SKM-1 (cell line): ENCODE results near the gene TANGO2.

ENCODE experiments used
- DNase-seq: peaks from one replicate; lab custom pipeline; 2025; ENCODE audit not compliant: unreplicated experiment; lab: John Stamatoyannopoulos, UW

Gene TANGO2

DNA sequence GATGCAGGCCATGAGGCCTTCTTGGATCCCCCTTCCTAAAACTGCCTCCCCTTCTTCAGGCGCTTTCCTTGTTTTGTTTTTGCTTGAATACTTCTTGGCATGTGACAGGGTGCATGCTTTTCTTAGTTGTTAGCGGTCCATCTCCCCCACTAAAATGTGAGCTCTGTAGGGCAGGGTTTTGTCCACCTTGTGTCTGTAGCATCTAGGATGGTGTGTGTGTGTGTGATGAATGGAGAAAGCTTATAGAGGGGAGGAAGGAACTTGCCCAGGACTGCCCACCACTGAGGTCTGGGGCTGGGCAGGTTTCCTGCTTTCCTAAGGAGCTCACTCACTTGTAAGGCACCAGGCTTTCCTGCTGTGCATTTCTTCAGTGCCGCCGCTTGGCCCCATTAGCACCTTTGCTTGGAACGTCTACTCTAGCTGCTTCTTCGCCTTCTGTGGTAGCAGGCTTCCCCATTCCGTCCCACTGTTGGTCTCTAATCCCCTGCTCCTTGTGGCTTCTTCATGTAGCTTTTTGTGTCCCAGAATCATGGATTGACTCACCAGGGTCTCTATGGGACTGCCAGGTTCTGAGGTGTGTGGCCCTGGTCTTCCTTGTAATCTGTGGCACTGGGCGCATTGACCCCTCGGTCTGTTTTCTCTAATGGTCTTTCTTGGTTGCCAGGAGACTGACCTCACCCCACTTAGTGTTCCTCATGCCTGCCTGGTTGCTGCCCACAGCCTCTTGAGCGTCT lies 62.4 kb downstream of the TANGO2 start:
- no peak for DNase-seq

DNA sequence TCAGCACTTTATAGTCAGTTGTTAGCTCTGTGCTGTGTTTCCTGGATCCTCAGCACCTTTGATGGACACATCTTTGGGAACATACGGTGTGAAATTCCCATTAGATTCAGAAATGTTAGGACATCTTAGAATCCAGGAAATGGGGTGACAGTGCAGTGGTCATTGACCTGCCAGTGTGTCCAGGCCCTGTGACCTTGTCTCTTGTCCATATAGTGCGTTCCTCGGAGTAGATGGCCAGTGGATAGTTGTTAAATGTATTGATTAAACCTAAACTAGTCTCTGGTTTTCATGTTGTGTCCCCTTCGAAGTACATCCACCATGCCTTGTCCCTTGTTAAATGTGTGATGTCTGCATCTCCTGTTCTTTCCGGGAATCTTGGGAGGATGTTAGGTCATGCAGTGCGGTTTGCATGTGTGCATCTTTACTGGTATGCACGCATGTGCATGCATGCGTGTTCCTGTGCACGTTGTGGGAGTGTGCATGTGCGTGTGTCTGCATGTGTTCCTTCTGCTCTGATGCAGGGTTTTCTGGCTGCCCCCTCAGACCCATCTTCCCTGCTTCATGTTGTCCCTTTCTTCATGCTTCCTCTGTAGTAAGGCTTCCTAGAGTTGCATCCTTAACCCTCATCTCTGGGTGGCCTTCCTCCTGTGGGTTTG lies 63.1 kb downstream of the TANGO2 start:
- DNase-seq = no peak

DNA sequence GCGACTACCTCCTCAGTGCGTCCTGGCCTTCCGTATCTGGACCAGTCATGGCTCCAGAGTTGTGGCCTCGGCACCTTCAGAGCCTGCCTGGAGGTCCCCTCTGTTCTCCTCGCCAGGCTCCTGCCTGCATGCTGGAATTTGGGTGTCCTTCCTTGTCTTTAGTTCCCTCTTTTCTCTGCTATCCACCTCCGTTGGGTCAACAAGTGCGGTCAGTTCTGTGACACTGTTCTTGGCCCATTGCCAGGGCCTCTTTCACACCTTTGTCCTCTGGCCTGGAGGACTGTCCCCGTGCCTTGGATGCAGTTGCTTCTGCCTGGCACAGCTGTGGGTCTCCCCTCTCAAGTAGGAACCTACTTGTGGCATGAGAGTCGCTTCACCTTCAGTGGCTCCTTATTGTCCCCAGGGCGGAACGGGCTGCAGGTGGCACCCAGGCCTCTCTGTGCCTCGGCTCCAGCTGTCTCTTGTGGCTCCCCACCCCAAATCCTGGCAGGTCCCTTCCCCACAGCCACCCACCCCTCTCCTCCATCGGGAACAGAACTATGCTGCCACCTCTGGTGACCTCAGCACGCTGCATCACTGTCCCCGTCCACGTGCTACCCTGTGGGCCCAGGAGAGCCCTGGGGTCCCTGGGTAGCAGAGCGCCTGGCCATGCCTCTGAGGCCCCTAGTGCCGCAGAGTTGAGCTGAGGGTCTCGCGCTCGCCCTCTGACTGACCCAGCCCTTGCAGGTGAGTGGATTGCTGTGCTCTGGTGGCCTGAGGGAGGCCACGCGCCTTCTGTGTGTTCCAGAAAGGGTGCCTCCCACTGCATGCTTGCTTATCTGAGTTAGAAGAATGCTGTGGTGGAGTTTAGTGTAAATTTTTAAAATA lies 63.9 kb downstream of the TANGO2 start:
- DNase-seq = no peak

DNA sequence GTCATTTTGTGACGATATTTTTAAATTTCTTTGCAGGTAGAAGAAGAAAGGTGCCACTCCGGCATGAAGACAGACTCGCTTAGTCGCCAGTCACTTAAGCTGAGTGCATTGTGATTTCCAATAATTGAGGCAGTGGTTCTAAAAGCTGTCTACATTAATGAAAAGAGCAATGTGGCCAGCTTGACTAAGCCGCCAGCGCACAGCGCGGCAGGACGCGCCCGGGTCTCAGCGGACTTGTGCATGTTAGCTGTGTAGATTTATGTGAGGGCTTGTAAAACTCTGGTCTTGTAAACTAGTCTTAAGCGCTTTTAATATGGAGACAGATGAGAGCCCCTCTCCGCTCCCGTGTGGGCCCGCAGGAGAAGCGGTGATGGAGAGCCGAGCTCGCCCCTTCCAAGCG lies 64.7 kb downstream of the TANGO2 start:
- no peak for DNase-seq

DNA sequence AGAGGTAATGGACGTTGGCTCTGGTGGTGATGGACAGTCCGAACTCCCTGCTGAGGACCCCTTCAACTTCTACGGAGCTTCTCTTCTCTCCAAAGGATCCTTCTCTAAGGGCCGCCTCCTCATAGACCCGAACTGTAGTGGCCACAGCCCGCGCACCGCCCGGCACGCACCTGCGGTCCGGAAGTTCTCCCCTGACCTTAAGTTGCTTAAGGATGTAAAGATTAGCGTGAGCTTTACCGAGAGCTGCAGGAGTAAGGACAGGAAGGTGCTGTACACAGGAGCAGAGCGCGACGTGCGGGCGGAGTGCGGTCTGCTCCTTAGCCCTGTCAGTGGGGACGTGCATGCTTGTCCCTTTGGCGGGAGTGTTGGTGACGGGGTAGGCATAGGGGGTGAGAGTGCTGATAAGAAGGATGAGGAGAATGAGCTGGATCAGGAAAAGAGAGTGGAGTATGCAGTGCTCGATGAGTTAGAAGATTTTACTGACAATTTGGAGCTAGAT lies 65.2 kb downstream of the TANGO2 start:
- no peak for DNase-seq

DNA sequence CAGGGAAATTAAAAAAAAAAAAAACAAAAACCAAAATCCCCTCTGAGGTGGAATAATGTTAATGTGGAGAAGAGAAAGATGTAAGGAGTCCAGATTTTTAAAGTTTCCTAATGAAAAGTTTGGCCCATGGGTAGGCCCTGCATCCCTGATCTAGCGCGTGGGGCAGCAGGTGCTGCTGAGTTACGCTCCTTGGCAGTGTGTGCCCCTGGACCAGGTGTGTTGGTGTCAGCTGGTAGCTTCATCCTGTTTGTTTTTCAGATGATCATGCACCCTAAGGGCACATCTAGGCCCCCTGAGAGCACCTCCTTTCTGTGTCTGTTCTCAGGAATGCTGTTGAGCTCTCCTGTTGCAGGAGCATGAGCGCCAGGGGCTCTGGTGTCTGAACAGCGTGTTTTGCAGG lies 65.9 kb downstream of the TANGO2 start:
- no peak for DNase-seq

DNA sequence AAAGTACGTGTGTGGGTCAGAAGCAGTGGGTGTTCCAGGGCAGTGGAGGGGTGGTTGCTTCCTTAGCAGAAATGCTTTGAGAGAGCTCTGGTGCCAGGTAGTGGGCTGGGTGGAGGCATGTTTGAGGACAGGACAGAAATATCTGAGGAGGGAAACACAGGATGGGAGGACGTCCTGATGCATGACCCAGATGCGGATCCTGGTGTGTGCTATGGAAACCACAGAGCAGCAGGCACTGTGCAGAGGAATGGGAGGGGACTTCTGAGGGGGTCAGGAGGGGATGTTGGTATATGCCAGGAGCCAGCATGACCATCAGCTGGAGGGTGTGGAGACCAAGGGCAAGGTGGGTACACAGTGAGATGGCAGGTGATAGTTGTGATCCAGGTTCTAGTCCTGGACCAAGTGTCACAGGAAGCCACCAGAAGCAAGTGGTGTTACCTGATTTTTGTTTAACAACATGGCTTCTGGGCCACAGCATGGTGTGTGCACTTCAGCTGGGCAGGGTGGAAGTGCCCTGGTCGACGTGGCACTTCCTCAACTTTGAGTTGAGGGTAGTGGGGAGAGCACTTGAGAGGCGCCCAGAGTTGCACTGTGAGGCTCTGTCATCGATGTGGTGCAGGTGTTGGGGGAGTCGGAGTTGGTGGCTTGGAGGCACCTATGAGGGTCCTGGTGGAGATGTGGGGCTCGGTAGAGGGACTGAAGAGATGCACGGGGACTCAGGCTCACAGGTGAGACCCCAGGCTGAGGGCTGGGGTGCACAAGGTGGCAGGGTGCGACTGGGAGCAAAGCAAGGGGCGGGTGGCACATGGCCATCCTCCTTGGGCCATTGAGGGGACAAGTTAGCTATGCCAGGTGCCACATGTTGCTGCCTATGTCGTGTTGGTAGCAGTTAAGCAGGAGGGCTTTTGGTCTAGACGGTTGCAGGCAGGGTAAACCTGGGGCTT lies 66.7 kb downstream of the TANGO2 start:
- DNase-seq = no peak

DNA sequence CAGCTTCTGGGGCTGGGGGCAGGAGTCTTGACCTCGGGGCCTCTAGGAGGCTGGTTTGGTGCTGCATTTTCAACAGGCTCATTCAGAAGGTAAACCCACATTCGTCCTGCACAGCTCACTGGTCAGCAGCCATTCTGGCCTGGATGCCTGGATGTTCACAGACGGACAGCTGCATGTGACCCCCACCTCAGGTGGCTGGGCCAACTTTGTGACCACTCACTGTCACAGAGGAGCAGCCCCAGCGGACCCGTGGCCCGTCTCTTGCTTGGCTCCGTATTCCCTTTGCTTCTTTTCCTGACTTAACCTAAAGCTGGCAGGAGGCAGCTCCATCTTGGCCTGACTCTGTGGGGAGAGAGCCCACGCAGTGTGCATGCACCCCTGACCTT lies 67.3 kb downstream of the TANGO2 start:
- no peak for DNase-seq

DNA sequence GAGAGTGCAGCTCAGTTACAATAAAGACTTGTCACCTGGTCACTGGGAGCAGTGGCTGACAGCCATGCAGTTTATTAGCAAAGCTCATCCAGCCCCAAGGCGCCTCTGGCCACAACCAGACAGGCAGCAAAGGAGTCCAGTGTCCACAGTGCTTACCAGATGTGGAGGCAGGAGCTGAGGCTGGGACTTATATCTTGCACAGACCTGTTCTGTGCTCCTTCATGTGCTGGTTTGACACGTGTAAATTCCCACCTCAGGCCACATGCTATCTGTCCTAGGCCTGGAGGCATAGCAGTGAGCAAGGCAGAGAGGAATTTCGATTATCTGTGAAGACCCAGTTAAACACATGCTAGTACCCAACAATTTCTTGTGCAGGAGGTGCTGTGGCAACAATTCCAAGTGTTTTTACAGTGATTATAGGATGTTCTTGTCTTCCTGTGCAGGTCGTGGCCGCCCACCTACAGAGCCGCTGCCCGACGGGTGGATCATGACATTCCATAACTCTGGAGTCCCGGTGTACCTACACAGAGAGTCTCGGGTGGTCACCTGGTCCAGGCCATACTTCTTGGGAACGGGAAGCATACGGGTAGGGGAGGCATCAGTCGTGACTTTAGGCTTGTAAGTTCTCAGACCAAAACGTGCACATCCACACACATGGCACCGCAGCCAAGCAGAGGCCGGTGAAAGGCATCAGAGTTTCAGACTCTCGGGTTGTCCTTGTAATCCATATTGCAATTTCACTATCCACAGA lies 68.5 kb downstream of the TANGO2 start:
- DNase-seq = no peak

DNA sequence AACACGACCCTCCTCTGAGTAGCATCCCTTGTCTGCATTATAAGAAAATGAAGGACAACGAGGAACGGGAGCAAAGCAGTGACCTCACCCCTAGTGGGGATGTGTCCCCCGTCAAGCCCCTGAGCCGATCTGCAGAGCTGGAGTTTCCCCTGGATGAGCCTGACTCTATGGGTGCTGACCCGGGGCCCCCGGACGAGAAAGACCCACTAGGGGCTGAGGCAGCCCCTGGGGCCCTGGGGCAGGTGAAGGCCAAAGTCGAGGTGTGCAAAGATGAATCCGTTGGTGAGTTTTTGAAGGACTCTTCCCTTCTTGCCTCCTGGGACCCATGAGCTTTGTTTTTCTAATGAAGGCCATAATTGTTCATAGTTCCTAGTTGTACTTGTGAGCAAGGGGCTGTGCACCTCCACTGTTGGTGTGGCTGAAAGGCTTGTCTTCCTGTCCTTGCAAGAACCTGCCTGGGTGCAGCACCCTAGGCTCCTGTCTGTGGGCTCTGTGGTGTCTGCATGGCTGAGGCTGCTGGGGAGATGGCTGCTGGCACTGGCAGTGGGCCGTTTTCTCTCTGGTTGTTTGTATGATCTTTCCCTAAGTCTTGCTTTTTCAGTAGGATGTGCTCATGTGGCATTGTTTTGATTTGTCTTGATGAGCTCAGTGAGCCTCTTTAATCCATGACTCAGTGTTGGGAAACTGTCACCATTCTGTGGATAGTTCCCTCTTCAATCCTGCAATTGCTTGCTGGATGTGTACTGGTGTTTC lies 69.2 kb downstream of the TANGO2 start:
- no peak for DNase-seq

DNA sequence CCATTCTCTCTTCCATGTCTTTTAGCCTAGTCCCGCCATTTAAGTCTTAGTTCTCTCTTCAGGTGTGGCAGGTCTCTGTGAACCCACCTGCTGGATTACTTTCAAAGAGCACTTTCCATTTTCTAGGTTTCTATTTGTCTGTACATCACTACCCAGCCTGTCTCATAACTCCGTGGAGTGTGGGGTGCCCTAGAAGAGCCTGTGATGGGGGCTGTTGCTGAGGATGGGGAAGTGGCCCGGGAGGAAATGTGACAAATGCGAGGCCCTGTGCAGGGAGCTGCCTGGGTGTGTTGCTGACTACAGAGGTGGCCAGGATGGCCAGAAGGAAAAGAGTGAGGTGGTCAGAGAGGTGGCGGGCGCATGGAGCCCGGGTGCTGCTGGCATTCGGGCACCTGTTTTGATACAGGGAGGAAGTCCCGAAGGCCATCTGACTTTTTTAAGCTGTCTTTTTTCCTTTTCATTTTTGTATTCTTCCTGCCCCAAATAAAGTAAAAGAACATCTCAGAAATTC lies 69.9 kb downstream of the TANGO2 start:
- DNase-seq = no peak

DNA sequence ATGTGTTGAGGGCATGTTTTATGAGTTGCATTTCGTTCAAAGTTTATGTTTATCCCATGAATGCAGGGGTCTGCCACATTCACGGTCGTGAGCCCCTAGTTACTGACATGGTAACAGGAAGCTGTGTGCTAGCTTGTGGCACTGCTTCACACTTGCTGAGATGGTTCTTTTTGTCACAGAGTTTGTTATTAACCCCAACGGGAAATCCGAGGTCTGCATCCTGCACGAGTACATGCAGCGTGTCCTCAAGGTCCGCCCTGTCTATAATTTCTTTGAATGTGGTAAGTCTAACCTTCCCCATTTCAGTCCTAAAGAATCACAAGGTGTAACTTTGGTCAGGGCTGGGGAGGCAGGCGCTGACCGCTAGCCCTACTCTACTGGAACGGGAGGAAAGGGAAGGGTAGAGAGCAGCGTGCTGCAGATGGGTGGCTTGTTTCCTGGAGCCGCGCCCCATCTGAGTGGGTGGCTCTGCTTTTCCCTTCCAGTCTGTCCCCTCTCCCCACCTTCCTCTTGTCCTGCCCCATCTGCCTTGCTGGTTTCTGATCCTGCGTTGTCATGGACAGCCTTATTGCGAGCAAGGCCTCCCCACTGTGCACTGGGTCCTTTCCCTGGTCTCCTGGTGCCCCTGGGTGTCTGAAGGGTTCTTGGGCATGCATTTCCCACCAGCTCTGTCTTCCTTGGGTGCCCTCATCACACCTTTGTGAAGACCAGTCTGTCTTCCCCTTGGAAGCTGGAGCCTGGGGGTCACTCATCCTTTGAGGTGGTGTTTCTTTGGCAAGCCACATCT lies 71.0 kb downstream of the TANGO2 start:
- DNase-seq = no peak

DNA sequence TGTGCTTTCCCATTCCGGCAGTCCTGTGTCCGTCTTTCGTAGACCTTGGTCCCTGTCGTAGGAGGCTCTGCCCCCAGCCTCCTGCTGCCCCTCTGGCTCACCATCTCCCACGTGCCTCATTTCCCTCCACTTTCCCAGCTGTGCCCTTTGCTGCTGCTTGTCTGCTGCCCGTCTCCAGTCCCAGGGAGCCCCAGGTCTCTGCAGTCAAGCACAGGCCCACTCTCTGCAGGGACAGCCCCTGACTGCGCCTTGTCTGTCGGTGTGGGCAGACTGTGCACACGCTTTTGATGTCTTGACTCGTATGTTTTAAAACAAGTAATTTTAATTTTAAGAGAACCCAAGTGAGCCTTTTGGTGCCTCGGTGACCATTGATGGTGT lies 71.6 kb downstream of the TANGO2 start:
- no peak for DNase-seq

DNA sequence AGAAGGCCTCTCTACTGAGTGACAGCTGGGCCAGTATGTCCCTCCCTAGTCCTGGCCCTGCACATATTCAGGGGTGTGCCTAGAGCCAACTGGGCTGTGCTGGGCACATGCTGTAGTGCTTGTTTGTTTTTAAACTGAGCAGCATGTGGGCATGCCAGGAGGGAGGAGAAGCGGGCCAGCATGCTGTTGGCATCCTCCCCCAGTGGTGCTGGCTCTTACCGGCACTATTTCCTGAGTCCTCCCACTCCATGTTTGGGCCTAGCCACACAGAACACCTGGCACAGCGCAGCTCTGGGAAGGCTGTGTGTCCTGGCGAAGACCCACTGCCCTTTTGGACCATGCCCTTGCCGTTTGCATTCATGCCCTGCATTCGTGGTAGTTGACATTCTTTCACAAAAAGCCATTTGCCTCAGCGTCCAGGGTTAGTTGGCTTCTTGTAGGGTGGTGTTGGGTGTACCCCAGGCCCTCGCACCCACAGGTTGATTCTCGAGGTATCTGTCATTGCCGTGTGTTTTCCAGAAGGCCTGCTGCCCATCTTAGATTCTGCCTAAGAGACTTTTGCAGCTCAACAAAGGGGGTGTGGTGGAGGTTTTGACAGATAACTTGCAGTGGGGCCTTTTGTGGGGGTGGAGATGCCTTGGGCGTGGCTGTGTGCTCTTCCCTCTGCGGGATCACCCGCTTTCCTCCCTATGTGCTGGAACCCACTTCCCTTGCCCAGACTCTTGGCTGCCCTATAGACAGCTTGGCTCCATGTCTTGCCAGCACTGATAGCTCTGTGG lies 72.7 kb downstream of the TANGO2 start:
- no peak for DNase-seq

DNA sequence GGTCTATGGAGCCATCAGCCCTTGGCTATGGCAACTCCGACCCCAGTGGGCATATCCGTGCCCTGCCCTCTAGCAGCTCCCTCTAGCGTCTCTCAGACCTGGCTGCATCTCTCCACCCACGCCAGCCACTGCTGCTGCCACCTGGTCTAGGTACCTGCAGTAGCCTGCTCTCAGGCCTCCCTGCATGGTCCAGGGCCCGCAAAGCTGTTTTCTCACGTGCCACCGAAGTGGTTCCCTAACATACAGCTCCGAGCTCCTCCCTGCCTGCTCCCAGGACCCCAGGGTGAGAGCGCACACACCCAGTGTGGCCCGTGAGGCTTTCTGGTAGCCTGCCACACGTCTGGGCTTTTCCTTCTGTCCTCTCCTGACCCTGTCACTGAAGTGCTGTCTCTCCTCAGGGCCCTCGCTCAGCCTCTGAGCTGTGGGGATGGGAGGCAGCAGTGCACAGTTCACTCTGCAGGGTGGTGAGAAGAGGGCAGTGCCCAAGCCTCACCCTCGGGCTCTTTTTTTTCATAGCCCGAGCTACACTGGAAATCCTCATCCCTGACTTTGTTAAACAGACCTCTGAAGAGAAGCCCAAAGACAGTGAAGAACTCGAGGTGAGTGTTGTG lies 73.4 kb downstream of the TANGO2 start:
- DNase-seq = no peak

DNA sequence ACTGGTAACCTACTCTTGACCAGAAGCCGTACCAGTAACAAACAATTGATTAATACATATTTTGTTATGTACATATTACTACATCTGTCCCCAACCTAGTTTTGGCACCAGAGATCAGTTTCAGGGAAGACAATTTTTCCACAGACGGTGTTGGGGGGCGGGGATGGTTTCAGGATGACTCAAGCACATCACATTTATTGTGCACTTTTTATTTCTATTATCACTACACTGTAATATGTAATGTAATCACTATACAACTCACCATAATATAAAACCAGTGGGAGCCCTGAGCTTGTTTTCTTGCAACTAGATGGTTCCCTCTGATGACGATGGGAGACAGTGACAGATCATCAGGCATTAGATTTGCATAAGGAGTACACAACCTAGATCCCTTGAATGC lies 74.6 kb downstream of the TANGO2 start:
- no peak for DNase-seq
